ENCODE results near the gene DAB1.

Gene DAB1

GRCh38 chr1:57058652-57059501 lies 365.0 kb downstream of the DAB1 start:
- no peak for DNase-seq (ENCODE audit: low read depth, low spot score)
- no peaks in the 10 kb centered on the region for H3K27me3 ChIP-seq (ENCODE audit: insufficient read depth, insufficient read length)
- H3K4me1 ChIP-seq (ENCODE audit: insufficient read depth, insufficient read length) = peaks cover 3% of the 10 kb centered on the region
- no peaks in the 10 kb centered on the region for H3K36me3 ChIP-seq (ENCODE audit: insufficient read depth, insufficient read length, low read length)
- TF ChIP-seq ZNF274 (IDR thresholded peaks at IDR 0.05; ENCODE audit: low read depth, low read length) = no peak
- TF ChIP-seq SUZ12 (IDR thresholded peaks at IDR 0.05; ENCODE audit: extremely low read depth, insufficient read depth, insufficient read length) = no peak
- no peak for TF ChIP-seq YY1 (IDR thresholded peaks at IDR 0.05; ENCODE audit: insufficient read depth, insufficient read length)
- H3K9ac ChIP-seq (ENCODE audit: insufficient read length, low read depth) = no peak overlapping the region
- H3K4me3 ChIP-seq (ENCODE audit: insufficient read length, low read depth) = no peak overlapping the region
- no peaks in the 10 kb centered on the region for H3K9me3 ChIP-seq (ENCODE audit: insufficient read depth, low read length)

- Histone ChIP-seq H3K9me3 (ENCODE audit: insufficient read depth, low read length) (no peaks in the 10 kb centered on the region), H3K27me3 (ENCODE audit: insufficient read depth, insufficient read length) (no peaks in the 10 kb centered on the region)
- TF ChIP-seq ZNF274 (IDR thresholded peaks at IDR 0.05; ENCODE audit: low read depth, low read length) (no peak), YY1 (IDR thresholded peaks at IDR 0.05; ENCODE audit: insufficient read depth, insufficient read length) (no peak), SUZ12 (IDR thresholded peaks at IDR 0.05; ENCODE audit: extremely low read depth, insufficient read depth, insufficient read length) (no peak)
Measured at GRCh38 chr1:57048856-57049255, 375.0 kb downstream of the DAB1 start.

GRCh38 chr1:57046462-57046861 lies 377.4 kb downstream of the DAB1 start:
- H3K27me3 ChIP-seq (ENCODE audit: insufficient read depth, insufficient read length) = no peaks in the 10 kb centered on the region
- TF ChIP-seq SUZ12 (IDR thresholded peaks at IDR 0.05; ENCODE audit: extremely low read depth, insufficient read depth, insufficient read length) = no peak
- TF ChIP-seq YY1 (IDR thresholded peaks at IDR 0.05; ENCODE audit: insufficient read depth, insufficient read length) = no peak
- TF ChIP-seq ZNF274 (IDR thresholded peaks at IDR 0.05; ENCODE audit: low read depth, low read length) = no peak
- no peaks in the 10 kb centered on the region for H3K9me3 ChIP-seq (ENCODE audit: insufficient read depth, low read length)
- DNase-seq (ENCODE audit: low read depth, low spot score) = no peak
- peaks cover 4% of the 10 kb centered on the region for H3K4me1 ChIP-seq (ENCODE audit: insufficient read depth, insufficient read length)
- H3K9ac ChIP-seq (ENCODE audit: insufficient read length, low read depth) = no peak overlapping the region
- H3K36me3 ChIP-seq (ENCODE audit: insufficient read depth, insufficient read length, low read length) = no peaks in the 10 kb centered on the region
- no peak overlapping the region for H3K4me3 ChIP-seq (ENCODE audit: insufficient read length, low read depth)

More at GRCh38 chr1:57048856-57049255, 375.0 kb downstream of the DAB1 start:
- Histone ChIP-seq H3K4me1 (ENCODE audit: insufficient read depth, insufficient read length) (peaks cover 4% of the 10 kb centered on the region), H3K36me3 (ENCODE audit: insufficient read depth, insufficient read length, low read length) (no peaks in the 10 kb centered on the region), H3K4me3 (ENCODE audit: insufficient read length, low read depth) (no peak overlapping the region), H3K9ac (ENCODE audit: insufficient read length, low read depth) (no peak overlapping the region)
- DNase-seq (ENCODE audit: low read depth, low spot score) = no peak

- no peak for TF ChIP-seq SUZ12 (IDR thresholded peaks at IDR 0.05; ENCODE audit: extremely low read depth, insufficient read depth, insufficient read length)
- no peak for TF ChIP-seq ZNF274 (IDR thresholded peaks at IDR 0.05; ENCODE audit: low read depth, low read length)
- no peak for TF ChIP-seq YY1 (IDR thresholded peaks at IDR 0.05; ENCODE audit: insufficient read depth, insufficient read length)
- Histone ChIP-seq H3K9me3 (ENCODE audit: insufficient read depth, low read length) (no peaks in the 10 kb centered on the region), H3K9ac (ENCODE audit: insufficient read length, low read depth) (no peak overlapping the region), H3K27me3 (ENCODE audit: insufficient read depth, insufficient read length) (no peaks in the 10 kb centered on the region), H3K4me1 (ENCODE audit: insufficient read depth, insufficient read length) (no peaks in the 10 kb centered on the region), H3K36me3 (ENCODE audit: insufficient read depth, insufficient read length, low read length) (no peaks in the 10 kb centered on the region), H3K4me3 (ENCODE audit: insufficient read length, low read depth) (no peak overlapping the region)
- DNase-seq (ENCODE audit: low read depth, low spot score) = no peak
Measured at GRCh38 chr1:57041901-57042300, 382.0 kb downstream of the DAB1 start.

GRCh38 chr1:57040811-57041210 lies 383.0 kb downstream of the DAB1 start:
- H3K27me3 ChIP-seq (ENCODE audit: insufficient read depth, insufficient read length) = no peaks in the 10 kb centered on the region
- no peaks in the 10 kb centered on the region for H3K36me3 ChIP-seq (ENCODE audit: insufficient read depth, insufficient read length, low read length)
- no peak overlapping the region for H3K9ac ChIP-seq (ENCODE audit: insufficient read length, low read depth)
- H3K4me3 ChIP-seq (ENCODE audit: insufficient read length, low read depth) = no peak overlapping the region
- TF ChIP-seq SUZ12 (IDR thresholded peaks at IDR 0.05; ENCODE audit: extremely low read depth, insufficient read depth, insufficient read length) (no peak), ZNF274 (IDR thresholded peaks at IDR 0.05; ENCODE audit: low read depth, low read length) (no peak), YY1 (IDR thresholded peaks at IDR 0.05; ENCODE audit: insufficient read depth, insufficient read length) (no peak)
- no peaks in the 10 kb centered on the region for H3K4me1 ChIP-seq (ENCODE audit: insufficient read depth, insufficient read length)
- no peak for DNase-seq (ENCODE audit: low read depth, low spot score)
- H3K9me3 ChIP-seq (ENCODE audit: insufficient read depth, low read length) = no peaks in the 10 kb centered on the region

GRCh38 chr1:57036641-57037579 lies 386.9 kb downstream of the DAB1 start:
- Histone ChIP-seq H3K9me3 (ENCODE audit: insufficient read depth, low read length) (no peaks in the 10 kb centered on the region), H3K27me3 (ENCODE audit: insufficient read depth, insufficient read length) (no peaks in the 10 kb centered on the region), H3K36me3 (ENCODE audit: insufficient read depth, insufficient read length, low read length) (no peaks in the 10 kb centered on the region), H3K4me1 (ENCODE audit: insufficient read depth, insufficient read length) (no peaks in the 10 kb centered on the region), H3K9ac (ENCODE audit: insufficient read length, low read depth) (no peak overlapping the region), H3K4me3 (ENCODE audit: insufficient read length, low read depth) (no peak overlapping the region)
- TF ChIP-seq YY1 (IDR thresholded peaks at IDR 0.05; ENCODE audit: insufficient read depth, insufficient read length) (no peak), SUZ12 (IDR thresholded peaks at IDR 0.05; ENCODE audit: extremely low read depth, insufficient read depth, insufficient read length) (no peak), ZNF274 (IDR thresholded peaks at IDR 0.05; ENCODE audit: low read depth, low read length) (no peak)
- no peak for DNase-seq (ENCODE audit: low read depth, low spot score)

- H3K36me3 ChIP-seq (ENCODE audit: insufficient read depth, insufficient read length, low read length) = no peaks in the 10 kb centered on the region
- no peak overlapping the region for H3K4me3 ChIP-seq (ENCODE audit: insufficient read length, low read depth)
- H3K4me1 ChIP-seq (ENCODE audit: insufficient read depth, insufficient read length) = no peaks in the 10 kb centered on the region
- no peaks in the 10 kb centered on the region for H3K27me3 ChIP-seq (ENCODE audit: insufficient read depth, insufficient read length)
- no peak overlapping the region for H3K9ac ChIP-seq (ENCODE audit: insufficient read length, low read depth)
- H3K9me3 ChIP-seq (ENCODE audit: insufficient read depth, low read length) = no peaks in the 10 kb centered on the region
- DNase-seq (ENCODE audit: low read depth, low spot score) = no peak
- TF ChIP-seq SUZ12 (IDR thresholded peaks at IDR 0.05; ENCODE audit: extremely low read depth, insufficient read depth, insufficient read length) = no peak
- no peak for TF ChIP-seq YY1 (IDR thresholded peaks at IDR 0.05; ENCODE audit: insufficient read depth, insufficient read length)
- TF ChIP-seq ZNF274 (IDR thresholded peaks at IDR 0.05; ENCODE audit: low read depth, low read length) = no peak
Measured at GRCh38 chr1:57034713-57035112, 389.1 kb downstream of the DAB1 start.
